Natural killer cell (primary cell): ENCODE measurements around the gene NAALADL2. TPM values are rescaled to one million over a fixed set of nuclear protein-coding genes. Genes with fewer than 3 reads are reported as not detected.

ENCODE experiments used
- ATAC-seq, 3 donors: fragments of 150-1000 bp in 2 of 3; fragments of 200-7000 bp in 1 of 3; cut with Tn5 transposase; 1 replicate in 1 of 3; 2 replicates in 2 of 3; pipeline ENCODE4 v1.10.0; 2021; ENCODE audit warnings: mild to moderate bottlenecking in 2 of 3, moderate library complexity in 2 of 3
- DNase-seq, 2 donors: peaks; one replicate each; pipeline versions ENCODE4 v3.0.0 to v3.0.0-alpha.2; 2013 to 2021; ENCODE audit warnings: mixed read lengths in 1 of 2
- H3K27ac ChIP-seq: one replicate; pipeline ENCODE4 v1.5.1; 2013; ENCODE audit warnings: mild to moderate bottlenecking, low read length
- H3K27me3 ChIP-seq: one replicate; pipeline ENCODE4 v1.6.1; 2013; ENCODE audit warnings: low read length; ENCODE audit not compliant: control insufficient read depth, insufficient read depth
- H3K36me3 ChIP-seq: one replicate; pipeline ENCODE4 v1.6.1; 2013; ENCODE audit warnings: low read length; ENCODE audit not compliant: control insufficient read depth, insufficient read depth
- H3K4me1 ChIP-seq: one replicate; pipeline ENCODE4 v1.6.1; 2013; ENCODE audit warnings: low read length; ENCODE audit not compliant: control insufficient read depth, insufficient read depth
- H3K4me3 ChIP-seq: one replicate; pipeline ENCODE4 v1.5.1; 2013; ENCODE audit warnings: low read length
- H3K9me3 ChIP-seq: one replicate; pipeline ENCODE4 v1.6.1; 2013; ENCODE audit warnings: low read length; ENCODE audit not compliant: control insufficient read depth, insufficient read depth
- H3K27ac Mint-ChIP-seq, 2 donors: one replicate each; pipeline ENCODE4 v1.8.0; 2022; ENCODE audit warnings: mild to moderate bottlenecking in 2 of 2, mixed read lengths in 2 of 2, moderate library complexity in 1 of 2
- H3K27me3 Mint-ChIP-seq, 2 donors: one replicate each; pipeline ENCODE4 v1.8.0; 2022; ENCODE audit warnings: low read depth in 2 of 2, mixed read lengths in 2 of 2
- H3K36me3 Mint-ChIP-seq: one replicate; pipeline ENCODE4 v1.8.0; 2022; ENCODE audit warnings: mixed read lengths
- H3K4me1 Mint-ChIP-seq, 2 donors: one replicate each; pipeline ENCODE4 v1.8.0; 2022; ENCODE audit warnings: mixed read lengths in 2 of 2
- H3K4me3 Mint-ChIP-seq: one replicate; pipeline ENCODE4 v1.8.0; 2022; ENCODE audit warnings: mild to moderate bottlenecking, moderate library complexity, mixed read lengths
- H3K9me3 Mint-ChIP-seq, 2 donors: one replicate each; pipeline ENCODE4 v1.8.0; 2022; ENCODE audit warnings: mixed read lengths in 2 of 2
- CTCF ChIP-seq: fragments of 200-600 bp; IDR thresholded peaks from one replicate; pipeline ENCODE4 v1.8.0; 2022; ENCODE audit warnings: antibody characterized with exemption
- WGBS: methylation state at CpG from one replicate; pipeline ENCODE4 v1.1.7; 2013; ENCODE audit warnings: missing lambda C conversion rate; ENCODE audit not compliant: insufficient coverage; 5-methylcytosine and 5-hydroxymethylcytosine counted together
- intact Hi-C: fragments of 100-400 bp; cut with micrococcal nuclease; formaldehyde crosslinking; loops from one replicate; pipeline ENCODE4 v1.14.2; 2022
- total RNA-seq, 4 donors: library from RNA; stranded (reverse); fragments of 120-200 nt in 1 of 4; gene quantifications; one replicate each; pipeline versions ENCODE4 v1.2.3 to v1.2.4, GENCODE V29; 2013 to 2022

Gene NAALADL2
- total RNA-seq, 3 donors from 2014 or later (not counting 1 experiment from before 2014, with no cell fraction given), result not detected

GRCh38 chr3:175704366-175705055 is 845.4 kb downstream of the NAALADL2 start:
- DNase-seq (no peak), ATAC-seq (no peak)
- Histone ChIP-seq H3K36me3 (no peaks in the 10 kb centered on the region), H3K4me1 (no peaks in the 10 kb centered on the region), H3K27me3 (no peaks in the 10 kb centered on the region), H3K27ac (no peak overlapping the region), H3K4me3 (no peak overlapping the region), H3K9me3 (no peaks in the 10 kb centered on the region)
- H3K27me3 Mint-ChIP-seq, result no peaks in the 10 kb centered on the region
- 87% methylated on average over 5 of the region's 6 CpGs for WGBS
- H3K4me3 Mint-ChIP-seq, result no peak overlapping the region
- no peaks in the 10 kb centered on the region for H3K4me1 Mint-ChIP-seq
- TF ChIP-seq CTCF, result no peak
- no peak overlapping the region for H3K27ac Mint-ChIP-seq
- no peaks in the 10 kb centered on the region for H3K36me3 Mint-ChIP-seq
- intact Hi-C loops, result no loop called here
- H3K9me3 Mint-ChIP-seq, result peaks cover 15 to 24% of the 10 kb centered on the region in 2 donors

GRCh38 chr3:175713268-175713667 is 854.1 kb downstream of the NAALADL2 start:
- no peak for DNase-seq
- no peaks in the 10 kb centered on the region for H3K9me3 ChIP-seq
- Mint-ChIP-seq H3K27ac (no peak overlapping the region), H3K4me3 (no peak overlapping the region), H3K36me3 (no peaks in the 10 kb centered on the region), H3K27me3 (no peaks in the 10 kb centered on the region), H3K4me1 (no peaks in the 10 kb centered on the region), H3K9me3 (peaks cover 10 to 14% of the 10 kb centered on the region in 2 donors)
- H3K27ac ChIP-seq, result no peak overlapping the region
- TF ChIP-seq CTCF, result no peak
- no peaks in the 10 kb centered on the region for H3K4me1 ChIP-seq
- no peaks in the 10 kb centered on the region for H3K27me3 ChIP-seq
- no peak overlapping the region for H3K4me3 ChIP-seq
- no peaks in the 10 kb centered on the region for H3K36me3 ChIP-seq
- intact Hi-C loops, result no loop called here
- no peak for ATAC-seq

GRCh38 chr3:175716446-175716845 is 857.3 kb downstream of the NAALADL2 start:
- ATAC-seq (no peak), DNase-seq (no peak)
- Histone ChIP-seq H3K36me3 (no peaks in the 10 kb centered on the region), H3K4me1 (no peaks in the 10 kb centered on the region), H3K27me3 (no peaks in the 10 kb centered on the region), H3K9me3 (peaks cover 4% of the 10 kb centered on the region), H3K4me3 (no peak overlapping the region), H3K27ac (no peak overlapping the region)
- Mint-ChIP-seq H3K36me3 (no peaks in the 10 kb centered on the region), H3K27me3 (no peaks in the 10 kb centered on the region), H3K4me1 (no peaks in the 10 kb centered on the region), H3K9me3 (peaks cover 6 to 14% of the 10 kb centered on the region in 2 donors), H3K27ac (no peak overlapping the region), H3K4me3 (no peak overlapping the region)
- TF ChIP-seq CTCF, result no peak
- intact Hi-C loops, result no loop called here
- WGBS, result 56% methylated on average over 2 of the region's 2 CpGs

- Mint-ChIP-seq H3K36me3 (no peaks in the 10 kb centered on the region), H3K4me3 (no peak overlapping the region), H3K27me3 (no peaks in the 10 kb centered on the region), H3K4me1 (no peaks in the 10 kb centered on the region), H3K9me3 (peaks cover 8 to 13% of the 10 kb centered on the region in 2 donors), H3K27ac (no peak overlapping the region)
- Histone ChIP-seq H3K27me3 (no peaks in the 10 kb centered on the region), H3K9me3 (no peaks in the 10 kb centered on the region), H3K27ac (no peak overlapping the region), H3K36me3 (no peaks in the 10 kb centered on the region), H3K4me1 (no peaks in the 10 kb centered on the region), H3K4me3 (no peak overlapping the region)
- WGBS, result 46% methylated on average over 1 of the region's 1 CpG
- ATAC-seq (no peak), DNase-seq (no peak)
- intact Hi-C loops, result no loop called here
- no peak for TF ChIP-seq CTCF
Observed at GRCh38 chr3:175726228-175726627, 867.1 kb downstream of the NAALADL2 start.
